PC-9 (cell line): ENCODE results near the gene TRIP13.

Experiments
- EZH2 ChIP-seq: fragments of 200-600 bp; sonication (generic); IDR thresholded peaks from 2 replicates; pipeline ENCODE4 v1.8.0; 2017; ENCODE audit warnings: antibody characterized with exemption, low read depth
- TF ChIP-seq, protein P1 (sequence below): fragments of 200-600 bp; sonication (generic); conservative IDR thresholded peaks from 2 replicates; pipeline ENCODE4 v1.6.1; 2017; ENCODE audit warnings: mixed run types, antibody characterized with exemption, mild to moderate bottlenecking, moderate library complexity

DNA sequence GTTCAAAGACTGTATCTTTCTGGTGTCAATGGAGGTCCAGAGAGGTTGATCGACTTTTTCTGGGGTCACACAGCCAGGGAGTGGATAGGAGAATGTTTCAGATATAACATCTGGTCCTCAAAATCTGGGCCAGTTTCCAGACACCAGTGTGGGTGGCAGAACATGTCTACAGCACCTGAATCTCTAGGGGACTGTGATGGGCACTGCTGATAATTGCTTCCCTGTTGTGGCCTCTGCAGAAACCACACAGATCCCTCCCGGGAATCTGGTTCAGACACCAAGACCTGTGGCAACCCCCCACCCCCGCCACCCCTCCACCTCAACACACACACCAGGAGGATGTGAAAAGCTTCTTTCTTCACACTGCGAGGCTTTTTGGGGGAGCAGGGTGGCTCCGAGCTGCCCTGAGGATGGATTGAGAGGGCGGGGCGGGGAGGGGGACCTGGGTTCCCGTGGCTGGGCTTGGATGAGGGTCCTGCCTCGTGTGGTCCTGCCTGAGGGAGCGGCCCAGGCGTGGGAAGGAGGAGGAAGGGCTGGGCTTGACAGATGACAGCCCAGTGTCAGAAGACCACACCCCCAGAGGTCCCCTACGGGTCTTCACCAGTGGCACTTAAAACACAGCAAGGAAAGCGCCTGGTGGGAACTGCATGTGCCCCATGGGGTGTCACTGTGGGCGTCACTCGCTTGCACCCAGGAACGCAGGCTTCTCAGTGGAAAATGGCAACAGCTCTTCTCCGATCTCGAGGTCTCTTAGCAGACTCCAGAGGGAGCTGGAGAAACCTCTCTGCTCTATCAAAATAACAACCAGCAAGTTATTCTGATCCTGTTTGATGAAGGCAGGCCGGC, 55.2 kb downstream of the TRIP13 start:
- TF ChIP-seq, protein P1, sequence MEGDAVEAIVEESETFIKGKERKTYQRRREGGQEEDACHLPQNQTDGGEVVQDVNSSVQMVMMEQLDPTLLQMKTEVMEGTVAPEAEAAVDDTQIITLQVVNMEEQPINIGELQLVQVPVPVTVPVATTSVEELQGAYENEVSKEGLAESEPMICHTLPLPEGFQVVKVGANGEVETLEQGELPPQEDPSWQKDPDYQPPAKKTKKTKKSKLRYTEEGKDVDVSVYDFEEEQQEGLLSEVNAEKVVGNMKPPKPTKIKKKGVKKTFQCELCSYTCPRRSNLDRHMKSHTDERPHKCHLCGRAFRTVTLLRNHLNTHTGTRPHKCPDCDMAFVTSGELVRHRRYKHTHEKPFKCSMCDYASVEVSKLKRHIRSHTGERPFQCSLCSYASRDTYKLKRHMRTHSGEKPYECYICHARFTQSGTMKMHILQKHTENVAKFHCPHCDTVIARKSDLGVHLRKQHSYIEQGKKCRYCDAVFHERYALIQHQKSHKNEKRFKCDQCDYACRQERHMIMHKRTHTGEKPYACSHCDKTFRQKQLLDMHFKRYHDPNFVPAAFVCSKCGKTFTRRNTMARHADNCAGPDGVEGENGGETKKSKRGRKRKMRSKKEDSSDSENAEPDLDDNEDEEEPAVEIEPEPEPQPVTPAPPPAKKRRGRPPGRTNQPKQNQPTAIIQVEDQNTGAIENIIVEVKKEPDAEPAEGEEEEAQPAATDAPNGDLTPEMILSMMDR = peak; percentile 45; the same call in 1 of the 2 replicates
- no peak for TF ChIP-seq EZH2
